GM19463 (cell line): ENCODE data around the gene TSPAN19.

ENCODE experiments used
- ATAC-seq: cut with Tn5 transposase; IDR thresholded peaks from one replicate; pipeline ENCODE4 v1.9.1; 2021; ENCODE audit warnings: mild to moderate bottlenecking, moderate library complexity; ENCODE audit not compliant: unreplicated experiment

Gene TSPAN19

GRCh38 chr12:85002778-85003296, 33.2 kb downstream of the TSPAN19 start:
- ATAC-seq = no peak

DNA sequence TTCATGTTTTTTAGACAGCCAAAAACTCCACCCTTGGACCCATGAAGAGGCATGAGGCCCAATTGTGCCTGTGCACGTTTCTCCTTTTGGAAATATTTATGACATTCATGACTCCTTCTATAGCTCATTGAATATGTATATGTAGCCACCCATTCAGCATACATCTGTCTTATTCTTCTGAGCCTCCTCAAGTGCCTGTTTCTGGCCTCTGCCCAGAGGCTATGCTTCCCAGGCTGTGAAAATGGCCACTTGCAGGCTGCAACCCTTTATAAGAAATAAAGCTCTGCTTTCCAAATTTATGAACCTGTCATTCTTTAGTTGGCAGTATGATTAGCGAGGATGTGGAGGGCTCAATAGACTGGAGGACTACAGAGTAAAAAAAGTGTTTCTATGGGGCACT, 35.3 kb downstream of the TSPAN19 start:
- ATAC-seq = no peak

DNA sequence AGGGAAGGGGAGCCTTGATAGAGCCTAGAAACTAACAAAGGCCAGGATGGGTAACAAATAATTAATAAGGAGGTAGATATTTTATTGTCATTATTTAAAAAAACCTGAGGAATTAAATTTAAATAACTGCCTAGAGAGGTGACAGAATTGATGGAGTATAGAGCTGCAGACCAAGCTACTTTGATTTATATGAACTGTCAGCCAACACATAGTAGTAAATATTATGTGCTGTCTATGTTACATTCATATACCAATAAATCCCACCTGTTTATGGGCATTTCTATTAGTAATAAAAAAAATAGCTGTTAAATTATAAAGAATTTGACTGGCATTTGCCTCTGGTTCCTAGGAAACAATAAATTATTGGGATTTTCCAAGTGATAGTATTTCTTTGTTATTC, 37.7 kb downstream of the TSPAN19 start:
- ATAC-seq = no peak

GRCh38 chr12:84996759-84997158, 39.3 kb downstream of the TSPAN19 start:
- no peak for ATAC-seq

- ATAC-seq = no peak
Observed at GRCh38 chr12:84995641-84996040, 40.4 kb downstream of the TSPAN19 start.

DNA sequence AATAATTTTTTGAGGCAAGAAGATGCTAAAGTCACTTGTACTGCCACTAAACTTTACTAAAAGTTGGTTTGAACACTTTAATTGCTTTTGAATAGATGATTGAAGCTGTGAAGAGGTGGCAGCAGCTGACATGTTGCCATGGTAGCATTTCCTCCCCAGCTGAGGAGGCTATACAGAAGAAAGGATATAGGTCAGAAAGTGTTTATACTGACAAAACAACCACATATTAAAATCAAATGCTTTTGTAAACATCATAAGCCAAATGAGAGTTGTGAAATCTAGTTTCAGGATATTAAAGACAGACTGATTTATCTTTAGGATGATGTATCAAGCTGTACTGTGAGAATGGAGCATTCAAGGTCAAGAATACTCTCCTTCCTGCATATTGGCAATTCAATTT, 41.7 kb downstream of the TSPAN19 start:
- ATAC-seq = no peak

DNA sequence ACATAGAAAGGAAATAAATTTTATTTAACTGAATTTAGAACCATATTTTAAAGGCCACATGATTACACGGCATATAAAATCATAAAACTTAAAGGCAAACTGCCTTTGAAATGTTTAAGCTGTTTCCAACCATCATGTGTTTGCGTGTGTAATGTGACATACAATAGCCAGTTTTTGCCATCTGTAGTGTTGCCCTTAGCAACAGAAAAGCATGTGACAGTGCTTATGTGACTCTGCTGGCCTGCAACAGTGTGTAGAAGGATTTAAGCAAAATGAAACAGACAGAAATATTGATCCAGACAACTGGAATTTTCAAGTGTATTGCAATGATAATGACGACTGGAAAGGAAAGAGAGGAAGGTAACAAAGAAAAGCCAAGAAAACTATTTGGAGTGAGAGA, 49.5 kb downstream of the TSPAN19 start:
- ATAC-seq = no peak

DNA sequence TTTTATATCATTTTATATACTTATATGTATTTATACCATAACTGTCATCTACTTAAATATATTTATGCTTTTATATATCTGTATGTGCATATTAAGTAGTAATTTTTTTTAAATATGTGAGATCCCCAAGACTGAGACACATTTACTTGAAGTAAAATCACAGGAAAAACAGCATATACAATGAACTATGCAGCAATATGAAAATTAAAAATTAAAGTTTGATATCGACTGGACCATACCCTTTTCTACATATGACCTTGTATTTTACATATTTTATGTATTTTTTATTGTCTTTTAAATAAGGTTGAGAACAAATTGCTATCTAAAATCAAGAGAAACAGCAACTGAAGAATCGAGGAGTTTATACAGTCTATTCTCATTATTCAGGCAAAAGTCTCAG, 50.0 kb downstream of the TSPAN19 start:
- no peak for ATAC-seq

DNA sequence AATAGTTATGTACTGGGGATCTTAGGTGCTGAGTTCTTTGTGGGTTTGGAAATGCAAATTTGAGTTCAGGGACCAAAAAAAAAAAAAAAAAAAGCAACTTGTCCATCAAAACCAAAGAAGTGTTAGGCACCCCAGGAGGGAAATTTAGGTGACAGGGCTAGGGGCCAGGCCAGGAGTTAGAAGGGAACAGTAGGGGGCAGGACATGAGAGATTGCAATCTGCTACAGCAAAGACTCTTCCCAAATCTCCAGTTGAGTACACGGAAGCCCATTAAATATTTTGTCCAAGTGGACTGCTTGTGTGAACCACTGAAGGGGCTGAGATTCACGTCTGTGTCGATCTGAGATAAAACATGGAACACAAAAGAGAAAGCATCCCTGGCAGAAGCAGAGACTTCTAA, 52.8 kb downstream of the TSPAN19 start:
- no peak for ATAC-seq

- no peak for ATAC-seq
Observed at GRCh38 chr12:84982888-84983287, 53.2 kb downstream of the TSPAN19 start.

DNA sequence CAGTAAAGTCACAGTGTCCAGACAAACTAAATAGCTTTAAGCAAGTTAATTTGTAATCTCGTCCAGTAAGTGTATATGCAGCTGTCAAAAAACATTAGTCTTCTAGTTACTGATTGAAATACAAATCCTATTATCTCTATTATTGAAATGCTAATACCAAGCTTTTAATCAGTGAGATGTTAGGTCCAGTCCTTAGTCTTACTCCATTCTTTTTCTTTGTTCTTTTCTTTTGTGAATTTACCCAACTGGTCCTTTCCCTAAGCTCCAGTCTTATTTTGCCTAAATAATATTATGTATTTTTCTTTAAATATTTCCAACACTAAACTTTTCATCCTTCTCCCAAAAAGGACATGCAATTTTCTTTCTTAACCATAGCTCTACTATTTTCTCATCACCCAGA, 57.2 kb downstream of the TSPAN19 start:
- no peak for ATAC-seq

- ATAC-seq = no peak
Observed at GRCh38 chr12:84976133-84976532, 59.9 kb downstream of the TSPAN19 start.

DNA sequence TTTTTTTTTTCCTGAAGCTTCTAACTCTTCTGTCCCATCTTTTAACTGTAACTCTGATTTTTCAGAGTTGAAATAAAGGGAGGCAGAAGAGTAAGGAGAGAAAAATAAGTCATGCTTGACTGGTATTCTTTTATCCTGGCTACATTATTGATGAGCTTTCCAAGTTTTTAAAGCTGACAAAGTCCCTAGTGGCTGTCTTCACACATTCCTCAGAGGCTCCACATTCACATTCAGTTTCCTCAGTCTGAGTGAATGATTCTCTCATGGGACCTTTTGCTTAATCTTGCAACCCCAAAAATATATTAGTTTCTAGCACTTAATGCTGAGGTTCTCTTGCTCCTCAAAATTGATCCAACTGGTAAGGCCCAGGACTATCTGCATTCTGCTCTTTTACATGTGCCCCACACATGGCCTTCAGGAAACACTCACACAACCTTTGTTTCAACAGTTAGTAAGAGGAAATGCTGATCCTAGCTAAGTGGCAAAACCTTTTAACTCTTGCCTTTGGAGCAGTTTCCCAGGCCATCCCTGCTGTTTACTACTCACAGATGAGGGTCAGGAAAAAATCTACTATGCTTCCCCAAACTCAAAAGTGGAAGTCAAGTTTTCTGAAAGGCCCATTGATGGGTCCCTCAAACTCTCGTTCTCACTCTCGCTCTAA, 61.8 kb downstream of the TSPAN19 start:
- ATAC-seq = no peak

- no peak for ATAC-seq
Observed at GRCh38 chr12:84973026-84973425, 63.1 kb downstream of the TSPAN19 start.

DNA sequence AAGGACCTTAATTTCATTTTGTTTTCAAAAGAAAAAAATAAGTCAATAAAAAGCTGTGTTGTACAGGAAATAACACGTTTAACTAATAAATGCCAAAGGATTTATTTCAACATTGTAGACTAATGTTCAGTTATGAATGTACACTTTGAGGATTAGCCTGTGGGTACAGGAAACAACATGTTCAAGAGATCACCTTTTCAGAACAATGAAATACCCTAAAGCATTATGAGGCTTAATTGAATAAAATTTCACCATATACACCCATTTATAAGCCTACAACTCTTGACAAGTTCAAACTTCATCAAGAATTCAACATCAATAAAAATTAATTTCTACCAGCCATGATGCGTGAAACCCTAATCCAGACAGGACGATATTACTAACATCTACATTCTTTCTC, 66.9 kb downstream of the TSPAN19 start:
- ATAC-seq = no peak
